WERI-Rb-1 (cell line): ENCODE results near the gene SH3PXD2B.
A peak's percentile ranks its signal among the peaks of the same experiment; 100 is the strongest.

ENCODE experiments used
- DNase-seq: peaks from one replicate; pipeline ENCODE4 v3.0.0-alpha.2; 2020
- H3K27ac ChIP-seq: fragments of 250-450 bp; sonication (Bioruptor Pico); 2 replicates; pipeline ENCODE4 v1.5.1; 2020; ENCODE audit warnings: mild to moderate bottlenecking, moderate library complexity
- H3K27me3 ChIP-seq: fragments of 250-450 bp; sonication (Bioruptor Pico); 2 replicates; pipeline ENCODE4 v1.5.1; 2021; ENCODE audit warnings: mild to moderate bottlenecking, low read depth, moderate library complexity; ENCODE audit not compliant: insufficient read depth, severe bottlenecking
- H3K36me3 ChIP-seq: fragments of 250-450 bp; sonication (Bioruptor Pico); 2 replicates; pipeline ENCODE4 v1.5.1; 2020; ENCODE audit warnings: mild to moderate bottlenecking, moderate library complexity
- H3K4me3 ChIP-seq: 2 replicates; pipeline ENCODE4 v1.5.1; 2011; ENCODE audit warnings: low read depth, mild to moderate bottlenecking, control low read depth, low read length
- H3K9me3 ChIP-seq: fragments of 250-450 bp; sonication (Bioruptor Pico); 2 replicates; pipeline ENCODE4 v1.5.1; 2021; ENCODE audit warnings: mild to moderate bottlenecking, moderate library complexity; ENCODE audit not compliant: severe bottlenecking
- CTCF ChIP-seq: IDR thresholded peaks from 2 replicates; pipeline ENCODE4 v1.5.1; 2011; ENCODE audit warnings: low read depth, mild to moderate bottlenecking, control low read depth, inconsistent platforms, low read length

The SH3PXD2B gene

GRCh38 chr5:172459783-172460165 is 5.4 kb upstream of the SH3PXD2B start:
- Histone ChIP-seq H3K27me3 (no peaks in the 10 kb centered on the region), H3K36me3 (no peaks in the 10 kb centered on the region), H3K4me3 (no peak overlapping the region), H3K27ac (no peak overlapping the region; the same call in 1 of the 2 replicates), H3K9me3 (no peaks in the 10 kb centered on the region)
- TF ChIP-seq CTCF, result no peak
- DNase-seq, result no peak

- no peaks in the 10 kb centered on the region for H3K9me3 ChIP-seq
- no peak for TF ChIP-seq CTCF
- no peak overlapping the region for H3K4me3 ChIP-seq
- peak; percentile 70 for DNase-seq
- H3K27ac ChIP-seq, result peak overlapping the region; percentile 32
- no peaks in the 10 kb centered on the region for H3K36me3 ChIP-seq
- no peaks in the 10 kb centered on the region for H3K27me3 ChIP-seq
These were observed 4.9 kb upstream of the SH3PXD2B start for GRCh38 chr5:172458976-172459782.

GRCh38 chr5:172456076-172456722 is 1.9 kb upstream of the SH3PXD2B start:
- no peak overlapping the region for H3K27ac ChIP-seq
- H3K4me3 ChIP-seq, result no peak overlapping the region
- H3K27me3 ChIP-seq, result no peaks in the 10 kb centered on the region
- DNase-seq, result no peak
- no peak for TF ChIP-seq CTCF
- no peaks in the 10 kb centered on the region for H3K36me3 ChIP-seq
- no peaks in the 10 kb centered on the region for H3K9me3 ChIP-seq

- Histone ChIP-seq H3K36me3 (no peaks in the 10 kb centered on the region), H3K27ac (no peak overlapping the region), H3K4me3 (no peak overlapping the region), H3K27me3 (no peaks in the 10 kb centered on the region), H3K9me3 (no peaks in the 10 kb centered on the region)
- TF ChIP-seq CTCF, result no peak
- DNase-seq, result no peak
These were observed 1.3 kb upstream of the SH3PXD2B start for GRCh38 chr5:172455511-172456061.

- H3K27ac ChIP-seq, result peak overlapping the region; percentile 50
These were observed 709 bp upstream of the SH3PXD2B start for GRCh38 chr5:172455087-172455381.

More at GRCh38 chr5:172455087-172455381, 709 bp upstream of the SH3PXD2B start:
- H3K27me3 ChIP-seq, result no peaks in the 10 kb centered on the region
- no peaks in the 10 kb centered on the region for H3K9me3 ChIP-seq
- peak overlapping the region; percentile 55 for H3K4me3 ChIP-seq
- H3K36me3 ChIP-seq, result no peaks in the 10 kb centered on the region
- TF ChIP-seq CTCF, result no peak
- DNase-seq, result no peak
